Fibroblast of pulmonary artery (primary cell): ENCODE measurements around the gene LIMCH1.

Experiments
- DNase-seq: peaks from one replicate; pipeline ENCODE4 v3.0.0-alpha.2; 2010; ENCODE audit warnings: low read depth
- H3K4me3 ChIP-seq: replicated peaks from 2 replicates; pipeline ENCODE4 v1.5.1; 2011; ENCODE audit warnings: low read depth, mild to moderate bottlenecking, control low read depth, low read length, moderate library complexity
- TF ChIP-seq, protein P1 (sequence below): IDR thresholded peaks from 2 replicates; pipeline ENCODE4 v1.5.1; 2011; ENCODE audit warnings: mild to moderate bottlenecking, control low read depth, low read length, inconsistent platforms; ENCODE audit errors: missing control alignments

Gene LIMCH1

DNA sequence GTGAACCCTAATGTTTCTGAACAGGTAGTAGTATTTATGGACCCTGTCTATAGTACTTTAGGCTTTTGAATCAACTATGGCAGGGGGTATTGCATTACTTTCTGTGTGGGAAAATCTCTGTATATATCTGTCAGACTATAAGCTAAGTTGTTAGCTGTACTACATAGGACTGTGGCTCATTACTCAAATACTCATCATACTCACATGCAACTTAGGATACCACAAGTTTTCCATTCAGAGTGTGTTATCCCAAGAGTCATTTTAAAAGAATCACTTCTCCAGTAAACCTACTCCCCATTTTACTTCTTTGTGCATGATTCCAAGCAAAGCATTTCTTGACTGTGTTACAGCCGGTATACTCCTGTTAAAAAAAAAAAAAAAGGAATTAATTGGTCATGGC is 115.0 kb downstream of the LIMCH1 start:
- DNase-seq = no peak
- TF ChIP-seq, protein P1, sequence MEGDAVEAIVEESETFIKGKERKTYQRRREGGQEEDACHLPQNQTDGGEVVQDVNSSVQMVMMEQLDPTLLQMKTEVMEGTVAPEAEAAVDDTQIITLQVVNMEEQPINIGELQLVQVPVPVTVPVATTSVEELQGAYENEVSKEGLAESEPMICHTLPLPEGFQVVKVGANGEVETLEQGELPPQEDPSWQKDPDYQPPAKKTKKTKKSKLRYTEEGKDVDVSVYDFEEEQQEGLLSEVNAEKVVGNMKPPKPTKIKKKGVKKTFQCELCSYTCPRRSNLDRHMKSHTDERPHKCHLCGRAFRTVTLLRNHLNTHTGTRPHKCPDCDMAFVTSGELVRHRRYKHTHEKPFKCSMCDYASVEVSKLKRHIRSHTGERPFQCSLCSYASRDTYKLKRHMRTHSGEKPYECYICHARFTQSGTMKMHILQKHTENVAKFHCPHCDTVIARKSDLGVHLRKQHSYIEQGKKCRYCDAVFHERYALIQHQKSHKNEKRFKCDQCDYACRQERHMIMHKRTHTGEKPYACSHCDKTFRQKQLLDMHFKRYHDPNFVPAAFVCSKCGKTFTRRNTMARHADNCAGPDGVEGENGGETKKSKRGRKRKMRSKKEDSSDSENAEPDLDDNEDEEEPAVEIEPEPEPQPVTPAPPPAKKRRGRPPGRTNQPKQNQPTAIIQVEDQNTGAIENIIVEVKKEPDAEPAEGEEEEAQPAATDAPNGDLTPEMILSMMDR = no peak
- no peak overlapping the region for H3K4me3 ChIP-seq

DNA sequence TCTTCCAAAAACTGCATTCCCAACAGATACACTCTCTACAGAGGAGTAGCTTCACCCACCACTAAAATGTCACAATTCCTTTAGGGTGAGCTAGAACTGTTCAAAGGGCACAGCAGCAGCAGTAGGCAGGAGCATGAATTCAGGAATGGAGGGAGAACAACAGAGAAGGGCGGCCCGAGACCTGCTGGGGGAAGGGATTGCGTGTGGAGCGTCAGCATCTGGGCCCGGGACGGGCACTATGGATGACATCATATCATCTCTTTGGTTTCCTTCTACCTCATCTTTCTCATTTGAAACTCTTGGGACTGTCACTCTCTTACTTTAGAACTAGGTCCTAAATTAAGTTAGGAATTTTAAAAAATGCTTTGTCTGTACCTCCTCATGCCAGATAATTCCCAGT is 115.6 kb downstream of the LIMCH1 start:
- no peak overlapping the region for H3K4me3 ChIP-seq
- TF ChIP-seq, protein P1 = no peak
- no peak for DNase-seq

DNA sequence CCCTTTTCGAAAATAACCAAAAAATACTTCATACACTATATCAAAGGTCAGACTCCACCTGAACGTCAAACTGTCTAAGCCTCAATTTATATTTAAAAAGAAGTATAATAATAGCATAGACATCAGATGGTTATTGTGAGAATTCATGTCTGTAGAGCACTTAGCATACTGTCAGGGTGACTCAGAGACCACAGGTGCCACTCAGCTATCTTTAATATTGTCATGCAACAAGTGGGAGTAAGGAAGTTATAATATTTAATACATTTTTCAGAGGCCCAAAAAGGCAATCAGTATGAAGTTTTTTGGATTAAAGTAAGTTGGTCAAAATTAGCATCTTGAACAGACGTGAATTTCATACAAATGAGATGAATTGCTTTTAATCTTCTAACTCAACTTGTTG is 117.2 kb downstream of the LIMCH1 start:
- H3K4me3 ChIP-seq = no peak overlapping the region
- no peak for DNase-seq
- TF ChIP-seq, protein P1 = no peak

DNA sequence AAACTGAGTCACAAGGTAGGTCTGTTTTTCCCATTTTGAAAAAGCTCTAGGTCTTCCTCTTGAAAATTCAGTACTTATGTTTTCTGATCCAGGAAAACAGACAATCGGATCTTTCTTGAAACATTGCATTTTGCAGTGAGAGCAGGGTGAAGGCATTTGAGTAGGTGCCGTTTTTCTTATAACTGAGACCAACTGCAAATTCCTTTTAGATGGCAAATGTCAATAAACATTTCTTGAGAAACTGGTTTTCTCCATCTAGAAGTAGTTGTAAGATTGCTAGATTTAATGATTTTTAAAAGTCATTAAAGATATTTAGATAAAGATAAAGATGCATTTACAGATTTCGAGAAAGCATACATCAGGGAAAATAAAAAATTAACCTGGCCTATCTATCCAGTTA is 118.1 kb downstream of the LIMCH1 start:
- TF ChIP-seq, protein P1 = no peak
- H3K4me3 ChIP-seq = no peak overlapping the region
- DNase-seq = no peak

DNA sequence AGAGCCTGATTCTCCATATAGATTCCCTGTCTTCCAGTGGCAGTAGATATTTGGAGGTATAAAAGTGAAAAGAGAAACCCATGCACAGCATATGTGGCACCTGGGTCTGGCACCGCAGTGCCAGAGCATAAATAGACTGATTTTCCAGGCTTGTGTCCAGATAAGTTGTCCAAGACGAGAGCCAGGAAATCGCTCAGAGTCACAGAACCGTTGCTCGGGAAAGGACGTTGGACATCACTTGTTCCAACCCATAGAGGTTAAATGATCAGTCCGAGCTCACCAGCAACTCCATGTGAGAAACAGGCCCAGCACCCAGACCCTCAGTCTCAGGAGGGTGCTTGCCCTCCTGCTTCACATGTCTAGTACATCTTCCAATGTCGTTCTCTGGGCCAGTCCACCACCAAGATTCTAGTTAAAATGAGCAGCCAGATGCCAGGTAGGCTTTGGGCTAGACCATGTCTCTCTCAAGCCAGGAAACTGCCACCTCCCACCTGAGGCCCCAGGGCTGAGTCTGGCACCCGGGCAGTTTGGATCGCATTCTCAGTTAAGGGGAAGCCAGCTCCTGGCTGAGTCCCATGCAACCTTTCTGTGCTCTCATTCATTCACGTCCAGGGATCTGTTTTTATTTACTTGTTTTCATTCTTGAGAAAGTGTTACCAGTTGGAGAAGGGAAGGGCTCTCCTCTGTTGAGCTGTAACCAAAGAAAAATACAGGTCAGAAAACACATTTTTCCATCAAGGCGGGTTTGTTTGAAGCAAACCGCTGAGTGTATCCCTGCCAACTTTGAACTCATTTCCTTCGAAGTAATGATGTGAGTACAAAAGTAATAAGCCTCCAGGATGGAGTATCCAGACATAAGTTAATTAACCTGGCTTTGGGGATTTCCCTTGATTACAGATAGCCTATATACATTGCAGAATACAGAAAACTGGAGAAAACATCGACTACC is 118.9 kb downstream of the LIMCH1 start:
- DNase-seq = no peak
- TF ChIP-seq, protein P1 = no peak

DNA sequence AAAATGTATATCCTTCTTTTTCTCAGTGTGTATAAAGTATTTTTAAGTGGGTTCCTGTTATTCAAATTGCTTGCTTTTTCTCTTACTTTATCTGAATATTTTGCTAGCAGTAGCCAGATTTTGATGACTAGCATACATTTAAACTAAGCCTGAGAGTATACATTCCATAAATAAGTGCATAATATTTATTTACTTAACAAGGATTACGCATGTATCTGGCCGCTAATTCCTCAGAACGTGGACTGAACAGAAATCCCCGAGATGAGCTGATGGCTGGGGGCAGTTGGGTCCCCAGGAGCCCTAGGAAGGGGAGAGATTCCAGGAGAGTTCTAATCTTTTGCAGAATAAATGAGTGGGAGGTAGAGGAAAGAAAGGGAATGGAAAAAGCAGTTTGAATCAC is 119.6 kb downstream of the LIMCH1 start:
- TF ChIP-seq, protein P1 = no peak
- DNase-seq = no peak
- no peak overlapping the region for H3K4me3 ChIP-seq

More for the DNA sequence above, 118.9 kb downstream of the LIMCH1 start:
- no peak overlapping the region for H3K4me3 ChIP-seq
